SK-N-SH (cell line): ENCODE measurements around the gene KCNB1. TPM values are rescaled to one million over a fixed set of nuclear protein-coding genes. Genes with fewer than 3 reads are reported as not detected.

Experiments
- CTCF ChIA-PET: fragments of 300-600, 350-600 bp; formaldehyde crosslinking; extraction: SDS; loops from one replicate; lab custom pipeline; 2021; lab: Yijun Ruan, JAX
- POLR2A ChIA-PET: fragments of 350-600 bp; sonication (Branson Sonifier 250); formaldehyde crosslinking; extraction: SDS; loops from one replicate; lab custom pipeline; 2020; ENCODE audit warnings: antibody characterized with exemption, inconsistent platforms; lab: Yijun Ruan, JAX
- DNase-seq: peaks from one replicate; pipeline ENCODE4 v3.0.0; 2012
- H2AFZ ChIP-seq: fragments of 200-600 bp; sonication (generic); 2 replicates; pipeline ENCODE4 v1.8.1; 2016; ENCODE audit warnings: antibody characterized with exemption, mild to moderate bottlenecking, low read depth
- H3F3A ChIP-seq: fragments of 200-600 bp; sonication (generic); replicated peaks from 2 replicates; pipeline ENCODE3; 2016; ENCODE audit warnings: antibody characterized with exemption, mild to moderate bottlenecking; ENCODE audit not compliant: insufficient read depth
- H3K27ac ChIP-seq, 2 experiments: fragments of 200-500 bp in 1 of 2; fragments of 200-600 bp in 1 of 2; sonication (Bioruptor generic) in 1 of 2; sonication (generic), shearing (Covaris generic) in 1 of 2; 2 replicates each; pipeline versions ENCODE4 v1.5.1 to v1.6.1; 2014 to 2016; ENCODE audit warnings: low read depth in 2 of 2, inconsistent platforms in 1 of 2, low read length in 1 of 2, mild to moderate bottlenecking in 1 of 2, mixed read lengths in 1 of 2
- H3K27me3 ChIP-seq: fragments of 200-600 bp; sonication (generic), shearing (Covaris generic); 2 replicates; pipeline ENCODE4 v1.6.1; 2016; ENCODE audit warnings: mixed run types; ENCODE audit not compliant: insufficient read depth
- H3K36me3 ChIP-seq, 2 experiments: fragments of 200-500 bp in 1 of 2; fragments of 200-600 bp in 1 of 2; sonication (Bioruptor generic) in 1 of 2; sonication (generic) in 1 of 2; replicated peaks in 1 of 2; 2 replicates each; pipeline versions ENCODE3 to v1.5.1; 2014 to 2016; ENCODE audit warnings: low read length in 1 of 2, mild to moderate bottlenecking in 1 of 2; ENCODE audit not compliant: insufficient read depth in 2 of 2, control insufficient read depth in 1 of 2
- H3K4me1 ChIP-seq, 2 experiments: fragments of 200-500 bp in 1 of 2; fragments of 200-600 bp in 1 of 2; sonication (Bioruptor generic) in 1 of 2; sonication (generic), shearing (Covaris generic) in 1 of 2; 2 replicates each; pipeline versions ENCODE4 v1.5.1 to v1.6.1; 2014 to 2016; ENCODE audit warnings: low read depth in 1 of 2, low read length in 1 of 2, mixed run types in 1 of 2; ENCODE audit not compliant: insufficient read depth in 2 of 2, control insufficient read depth in 1 of 2
- H3K4me2 ChIP-seq: fragments of 200-600 bp; sonication (generic), shearing (Covaris generic); 2 replicates; pipeline ENCODE4 v1.6.1; 2017; ENCODE audit warnings: mixed run types
- H3K4me3 ChIP-seq, 2 experiments: fragments of 200-500 bp in 1 of 2; fragments of 200-600 bp in 1 of 2; sonication (Bioruptor generic) in 1 of 2; sonication (generic), shearing (Covaris generic) in 1 of 2; 2 replicates each; pipeline versions ENCODE4 v1.5.1 to v1.8.1; 2014 to 2016; ENCODE audit warnings: low read depth in 2 of 2, inconsistent platforms in 1 of 2, low read length in 1 of 2, mild to moderate bottlenecking in 1 of 2, mixed read lengths in 1 of 2, moderate library complexity in 1 of 2
- H3K79me2 ChIP-seq: fragments of 200-600 bp; sonication (generic); 2 replicates; pipeline ENCODE4 v1.8.1; 2017; ENCODE audit warnings: mild to moderate bottlenecking; ENCODE audit not compliant: insufficient read depth
- H3K9ac ChIP-seq: fragments of 200-600 bp; sonication (generic); 2 replicates; pipeline ENCODE4 v1.6.1; 2017; ENCODE audit warnings: mixed run types
- H3K9me2 ChIP-seq: fragments of 200-600 bp; sonication (generic); 2 replicates; pipeline ENCODE4 v1.6.1; 2017; ENCODE audit warnings: mixed run types
- H3K9me3 ChIP-seq: fragments of 200-600 bp; sonication (generic); 2 replicates; pipeline ENCODE4 v1.6.1; 2017; ENCODE audit warnings: mixed run types, mild to moderate bottlenecking, moderate library complexity
- H4K20me1 ChIP-seq: fragments of 200-600 bp; sonication (generic); 2 replicates; pipeline ENCODE4 v1.6.1; 2017; ENCODE audit warnings: mild to moderate bottlenecking, mixed run types; ENCODE audit not compliant: insufficient read depth
- ELF1 ChIP-seq: IDR thresholded peaks from 2 replicates; pipeline ENCODE4 v1.4.0; 2012
- MXI1 ChIP-seq: IDR thresholded peaks from 2 replicates; pipeline ENCODE4 v1.6.1; 2012; ENCODE audit warnings: mild to moderate bottlenecking, low read depth, low read length, improper control_type of control experiment
- SIN3A ChIP-seq: IDR thresholded peaks from 2 replicates; pipeline ENCODE4 v1.6.1; 2012; ENCODE audit warnings: low read depth, mild to moderate bottlenecking, low read length, moderate library complexity, borderline replicate concordance
- YY1 ChIP-seq: IDR thresholded peaks from 2 replicates; pipeline ENCODE4 v1.4.0; 2012; ENCODE audit warnings: low read depth, mild to moderate bottlenecking
- WGBS: methylation state at CpG from one replicate; pipeline ENCODE4 v1.1.6; 2017; ENCODE audit warnings: low lambda C conversion rate; 5-methylcytosine and 5-hydroxymethylcytosine counted together
- polyA plus RNA-seq, 3 experiments: library from polyadenylated mRNA; depleted of rRNA; stranded (reverse); fragments of >200 nt; gene quantifications; 2 replicates each; pipeline ENCODE4 v1.2.3, GENCODE V29; 2012
- TF ChIP-seq, protein P1 (sequence below): IDR thresholded peaks from 2 replicates; pipeline ENCODE4; 2012
- TF ChIP-seq, protein P2 (sequence below): fragments of 200-600 bp; sonication (generic); IDR thresholded peaks from 2 replicates; pipeline ENCODE4 v1.6.1; 2017; ENCODE audit warnings: antibody characterized with exemption, mild to moderate bottlenecking, moderate library complexity
- TF ChIP-seq, protein P3 (sequence below): IDR thresholded peaks from 2 replicates; pipeline ENCODE4 v1.4.0; 2012; ENCODE audit warnings: low read depth, borderline replicate concordance

KCNB1 gene
- polyA plus RNA-seq, 1 of the 3 experiments (the other 2 are of a cell fraction) = 0.82 TPM

DNA sequence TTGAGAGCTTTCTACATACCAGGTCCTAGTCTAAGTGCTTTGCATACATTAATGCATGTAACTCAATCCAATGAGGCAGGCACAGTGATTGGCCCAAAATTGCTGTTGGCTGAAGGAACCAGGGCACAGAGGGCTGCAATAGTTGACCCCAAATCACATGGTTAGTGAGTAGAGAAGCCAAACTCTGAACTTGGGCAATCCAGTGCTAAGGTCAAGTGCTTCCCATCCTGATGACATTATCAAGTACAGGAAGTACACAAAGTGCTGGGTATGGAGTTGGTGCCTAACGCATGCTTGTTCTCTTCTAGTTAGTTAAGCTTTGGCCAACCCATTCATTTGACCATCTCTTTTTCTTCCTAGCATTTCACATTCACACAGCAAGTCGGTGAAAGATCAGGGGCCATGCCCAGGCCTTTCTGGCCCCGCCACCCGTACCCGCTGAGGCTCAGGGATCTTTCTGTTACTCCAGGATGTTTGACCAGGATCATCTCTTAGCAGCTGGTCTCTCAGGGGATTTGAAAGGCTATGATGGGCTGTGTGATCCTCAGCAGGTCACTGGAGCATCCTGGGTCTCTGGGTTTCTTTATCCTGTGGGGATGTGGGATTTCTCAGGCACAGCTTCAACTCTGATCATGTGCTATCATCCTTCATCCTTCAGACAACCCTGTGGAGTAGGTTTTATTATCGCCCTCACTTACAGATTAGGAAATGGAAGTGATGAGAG lies 7.0 kb downstream of the KCNB1 start (continued):
- TF ChIP-seq MXI1 = no peak
- TF ChIP-seq, protein P1, sequence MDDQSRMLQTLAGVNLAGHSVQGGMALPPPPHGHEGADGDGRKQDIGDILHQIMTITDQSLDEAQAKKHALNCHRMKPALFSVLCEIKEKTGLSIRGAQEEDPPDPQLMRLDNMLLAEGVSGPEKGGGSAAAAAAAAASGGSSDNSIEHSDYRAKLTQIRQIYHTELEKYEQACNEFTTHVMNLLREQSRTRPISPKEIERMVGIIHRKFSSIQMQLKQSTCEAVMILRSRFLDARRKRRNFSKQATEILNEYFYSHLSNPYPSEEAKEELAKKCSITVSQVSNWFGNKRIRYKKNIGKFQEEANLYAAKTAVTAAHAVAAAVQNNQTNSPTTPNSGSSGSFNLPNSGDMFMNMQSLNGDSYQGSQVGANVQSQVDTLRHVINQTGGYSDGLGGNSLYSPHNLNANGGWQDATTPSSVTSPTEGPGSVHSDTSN = no peak
- TF ChIP-seq, protein P2, sequence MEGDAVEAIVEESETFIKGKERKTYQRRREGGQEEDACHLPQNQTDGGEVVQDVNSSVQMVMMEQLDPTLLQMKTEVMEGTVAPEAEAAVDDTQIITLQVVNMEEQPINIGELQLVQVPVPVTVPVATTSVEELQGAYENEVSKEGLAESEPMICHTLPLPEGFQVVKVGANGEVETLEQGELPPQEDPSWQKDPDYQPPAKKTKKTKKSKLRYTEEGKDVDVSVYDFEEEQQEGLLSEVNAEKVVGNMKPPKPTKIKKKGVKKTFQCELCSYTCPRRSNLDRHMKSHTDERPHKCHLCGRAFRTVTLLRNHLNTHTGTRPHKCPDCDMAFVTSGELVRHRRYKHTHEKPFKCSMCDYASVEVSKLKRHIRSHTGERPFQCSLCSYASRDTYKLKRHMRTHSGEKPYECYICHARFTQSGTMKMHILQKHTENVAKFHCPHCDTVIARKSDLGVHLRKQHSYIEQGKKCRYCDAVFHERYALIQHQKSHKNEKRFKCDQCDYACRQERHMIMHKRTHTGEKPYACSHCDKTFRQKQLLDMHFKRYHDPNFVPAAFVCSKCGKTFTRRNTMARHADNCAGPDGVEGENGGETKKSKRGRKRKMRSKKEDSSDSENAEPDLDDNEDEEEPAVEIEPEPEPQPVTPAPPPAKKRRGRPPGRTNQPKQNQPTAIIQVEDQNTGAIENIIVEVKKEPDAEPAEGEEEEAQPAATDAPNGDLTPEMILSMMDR = no peak
- no peak for TF ChIP-seq YY1
- TF ChIP-seq, protein P3, sequence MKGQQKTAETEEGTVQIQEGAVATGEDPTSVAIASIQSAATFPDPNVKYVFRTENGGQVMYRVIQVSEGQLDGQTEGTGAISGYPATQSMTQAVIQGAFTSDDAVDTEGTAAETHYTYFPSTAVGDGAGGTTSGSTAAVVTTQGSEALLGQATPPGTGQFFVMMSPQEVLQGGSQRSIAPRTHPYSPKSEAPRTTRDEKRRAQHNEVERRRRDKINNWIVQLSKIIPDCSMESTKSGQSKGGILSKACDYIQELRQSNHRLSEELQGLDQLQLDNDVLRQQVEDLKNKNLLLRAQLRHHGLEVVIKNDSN = no peak

DNA sequence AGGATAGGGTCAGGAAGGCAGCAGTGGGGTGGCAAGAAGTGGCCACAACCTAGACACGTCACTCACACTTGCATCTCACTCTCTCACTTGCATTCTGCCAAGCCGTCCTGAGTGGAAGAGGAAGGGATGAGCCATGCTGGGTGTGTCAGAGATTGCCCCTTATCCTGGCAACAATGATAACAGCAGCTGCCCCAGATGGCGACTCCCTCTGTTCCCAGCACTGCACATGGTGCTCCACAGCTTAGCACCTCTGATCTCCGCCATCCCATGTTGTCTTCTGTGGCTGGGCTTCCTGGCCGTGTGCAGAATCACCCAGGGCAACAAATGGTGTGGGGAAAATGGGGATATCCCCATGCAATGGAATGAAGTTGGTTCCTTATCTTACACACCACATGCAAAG lies 11.1 kb downstream of the KCNB1 start:
- Histone ChIP-seq H3K4me1 (no peaks in the 10 kb centered on the region; a peak in 1 of 4 replicates), H3K9me3 (no peaks in the 10 kb centered on the region), H2AFZ (no peak overlapping the region), H3K4me2 (no peak overlapping the region), H3K9me2 (no peaks in the 10 kb centered on the region), H3K27me3 (no peaks in the 10 kb centered on the region; the same call in 1 of the 2 replicates), H3F3A (no peaks in the 10 kb centered on the region), H3K9ac (no peak overlapping the region), H3K79me2 (no peaks in the 10 kb centered on the region), H3K27ac (no peak overlapping the region), H3K36me3 (no peaks in the 10 kb centered on the region), H4K20me1 (no peaks in the 10 kb centered on the region), H3K4me3 (no peak overlapping the region)
- 52% methylated on average over 5 of the region's 5 CpGs for WGBS
- CTCF ChIA-PET = interaction anchor here (0.6 to 3.1 kb wide), 2 partner anchors 9 to 13 kb away, joined by 3 to 14 read pairs; no protein-coding TSS in a partner anchor
- TF ChIP-seq, protein P1 = no peak
- TF ChIP-seq, protein P3 = no peak
- TF ChIP-seq ELF1 = no peak
- TF ChIP-seq SIN3A = no peak
- TF ChIP-seq MXI1 = no peak
- POLR2A ChIA-PET = no interaction called here
- no peak for DNase-seq
